NCI-H2107 treated with DMSO at 0.1 percent for 48 hours (cell line): ENCODE results near the gene LCP1.

Experiments
- DNase-seq: peaks from one replicate; lab custom pipeline; 2025; ENCODE audit not compliant: unreplicated experiment; lab: John Stamatoyannopoulos, UW

The LCP1 gene

GRCh38 chr13:46129955-46130618 is 51.9 kb downstream of the LCP1 start:
- no peak for DNase-seq

- no peak for DNase-seq
Observed at GRCh38 chr13:46129124-46129523, 52.9 kb downstream of the LCP1 start.

GRCh38 chr13:46127358-46128023 is 54.5 kb downstream of the LCP1 start:
- no peak for DNase-seq

GRCh38 chr13:46126552-46127357 is 55.2 kb downstream of the LCP1 start:
- peak; percentile 67 for DNase-seq

GRCh38 chr13:46126056-46126455 is 55.9 kb downstream of the LCP1 start:
- no peak for DNase-seq

- no peak for DNase-seq
Observed at GRCh38 chr13:46124967-46125933, 56.7 kb downstream of the LCP1 start.

- DNase-seq, result no peak
Observed at GRCh38 chr13:46124531-46124966, 57.4 kb downstream of the LCP1 start.

- no peak for DNase-seq
Observed at GRCh38 chr13:46122304-46122703, 59.7 kb downstream of the LCP1 start.

GRCh38 chr13:46121597-46122163 is 60.3 kb downstream of the LCP1 start:
- DNase-seq, result no peak

- DNase-seq, result no peak
Observed at GRCh38 chr13:46121033-46121432, 60.9 kb downstream of the LCP1 start.

- DNase-seq, result no peak
Observed at GRCh38 chr13:46119883-46120614, 61.9 kb downstream of the LCP1 start.

- no peak for DNase-seq
Observed at GRCh38 chr13:46116653-46117502, 65.1 kb downstream of the LCP1 start.

GRCh38 chr13:46114613-46115012 is 67.4 kb downstream of the LCP1 start:
- no peak for DNase-seq

GRCh38 chr13:46113596-46113995 is 68.4 kb downstream of the LCP1 start:
- no peak for DNase-seq

- DNase-seq, result no peak
Observed at GRCh38 chr13:46111151-46111550, 70.8 kb downstream of the LCP1 start.

- DNase-seq, result no peak
Observed at GRCh38 chr13:46109451-46109850, 72.5 kb downstream of the LCP1 start.

- DNase-seq, result no peak
Observed at GRCh38 chr13:46106839-46107371, 75.1 kb downstream of the LCP1 start.

- no peak for DNase-seq
Observed at GRCh38 chr13:46104868-46105267, 77.1 kb downstream of the LCP1 start, which contains the start of gene CPB2. CPB2 (minus strand) TSS chr13:46105033; CDS start chr13:46105009, 24 bp downstream.
